Measurements from ENCODE around the gene ECI1. TPM values are rescaled to one million over a fixed set of nuclear protein-coding genes. Genes with fewer than 3 reads are reported as not detected.

The ECI1 gene
- total and polyA plus RNA-seq, 2 of the 13 experiments (the other 11 are each of a cell fraction or from before 2014, with no cell fraction given): 82.0 to 102 TPM

- TF ChIP-seq MTERF4 (CRISPR knock-in tag; IDR thresholded peaks at IDR 0.05) (0 out of 2 replicates have a peak, but pooled peaks have one; percentile 24), RFX3 (CRISPR knock-in tag; IDR thresholded peaks at IDR 0.05) (no peak; the same call in 1 of the 2 replicates), FLYWCH1 (CRISPR knock-in tag; IDR thresholded peaks at IDR 0.05) (no peak), GLMP (CRISPR knock-in tag; IDR thresholded peaks at IDR 0.05; ENCODE audit: borderline replicate concordance) (no peak), ZNF180 (CRISPR knock-in tag; IDR thresholded peaks at IDR 0.05; ENCODE audit: borderline replicate concordance, low read depth) (no peak), ZNF660 (CRISPR knock-in tag; IDR thresholded peaks at IDR 0.05; ENCODE audit: borderline replicate concordance, low read depth) (no peak), ZNF577 (CRISPR knock-in tag; IDR thresholded peaks at IDR 0.05; ENCODE audit: borderline replicate concordance, low read depth) (no peak), IKZF4 (CRISPR knock-in tag; IDR thresholded peaks at IDR 0.05; ENCODE audit: borderline replicate concordance, low read depth, not compliant biosample characterization) (peak; percentile 7), NFAT5 (CRISPR knock-in tag; IDR thresholded peaks at IDR 0.05) (no peak), ZNF605 (CRISPR knock-in tag; IDR thresholded peaks at IDR 0.05) (peak; percentile 45; the same call in 1 of the 2 replicates), ZNF597 (CRISPR knock-in tag; IDR thresholded peaks at IDR 0.05) (no peak), ZNF432 (CRISPR knock-in tag; IDR thresholded peaks at IDR 0.05; ENCODE audit: borderline replicate concordance) (no peak), NFIB (CRISPR knock-in tag; IDR thresholded peaks at IDR 0.05; ENCODE audit: borderline replicate concordance) (0 out of 2 replicates have a peak, but pooled peaks have one; percentile 31), KLF11 (CRISPR knock-in tag; IDR thresholded peaks at IDR 0.05) (no peak), TRIM22 (IDR thresholded peaks at IDR 0.05) (no peak), SMYD3 (CRISPR knock-in tag; IDR thresholded peaks at IDR 0.05) (no peak)
These were observed 57.1 kb downstream of the ECI1 start (continued) for GRCh38 chr16:2194166-2194834.

All from HepG2 (cell line).